COLO668 (cell line): ENCODE data around the gene EIF4EBP2.
A peak's percentile ranks its signal among the peaks of the same experiment; 100 is the strongest.

Source experiments
- DNase-seq: peaks from one replicate; lab custom pipeline; 2025; ENCODE audit not compliant: unreplicated experiment; lab: John Stamatoyannopoulos, UW

The EIF4EBP2 gene

GRCh38 chr10:70378122-70378521, 25.8 kb upstream of the EIF4EBP2 start:
- DNase-seq, result peak; percentile 7

GRCh38 chr10:70379581-70380176, 24.3 kb upstream of the EIF4EBP2 start:
- DNase-seq, result no peak

GRCh38 chr10:70380350-70381135, 23.4 kb upstream of the EIF4EBP2 start:
- peak; percentile 1 for DNase-seq

GRCh38 chr10:70381471-70382421, 22.2 kb upstream of the EIF4EBP2 start:
- DNase-seq, result peak; percentile 62

GRCh38 chr10:70391654-70392053, 12.3 kb upstream of the EIF4EBP2 start:
- no peak for DNase-seq

GRCh38 chr10:70396140-70396539, 7.8 kb upstream of the EIF4EBP2 start:
- no peak for DNase-seq

- DNase-seq, result no peak
Observed at GRCh38 chr10:70399177-70399576, 4.8 kb upstream of the EIF4EBP2 start.

GRCh38 chr10:70403483-70404035, 386 bp upstream of the EIF4EBP2 start:
- DNase-seq, result no peak

- DNase-seq, result no peak
Observed at GRCh38 chr10:70404787-70405036, 767 bp downstream of the EIF4EBP2 start.

GRCh38 chr10:70405037-70405824, 1.3 kb downstream of the EIF4EBP2 start:
- peak; percentile 20 for DNase-seq

GRCh38 chr10:70409772-70410171, 5.8 kb downstream of the EIF4EBP2 start:
- DNase-seq, result no peak

- no peak for DNase-seq
Observed at GRCh38 chr10:70410608-70411007, 6.7 kb downstream of the EIF4EBP2 start.

GRCh38 chr10:70412356-70412755, 8.4 kb downstream of the EIF4EBP2 start:
- no peak for DNase-seq

- DNase-seq, result no peak
Observed at GRCh38 chr10:70417568-70417967, 13.6 kb downstream of the EIF4EBP2 start.

- no peak for DNase-seq
Observed at GRCh38 chr10:70418229-70418628, 14.3 kb downstream of the EIF4EBP2 start.

- no peak for DNase-seq
Observed at GRCh38 chr10:70418713-70419112, 14.8 kb downstream of the EIF4EBP2 start.

- DNase-seq, result no peak
Observed at GRCh38 chr10:70424320-70424719, 20.4 kb downstream of the EIF4EBP2 start.

- no peak for DNase-seq
Observed at GRCh38 chr10:70425096-70425495, 21.2 kb downstream of the EIF4EBP2 start.

- no peak for DNase-seq
Observed at GRCh38 chr10:70426823-70427222, 22.9 kb downstream of the EIF4EBP2 start.

- no peak for DNase-seq
Observed at GRCh38 chr10:70430493-70431445, 26.8 kb downstream of the EIF4EBP2 start.
